ENCODE results near the gene B3GALNT2. TPM values are rescaled to one million over a fixed set of nuclear protein-coding genes. Genes with fewer than 3 reads are reported as not detected.
A peak's percentile ranks its signal among the peaks of the same experiment; 100 is the strongest.

The B3GALNT2 gene
- total RNA-seq, 1 donor = 34.7 TPM

DNA sequence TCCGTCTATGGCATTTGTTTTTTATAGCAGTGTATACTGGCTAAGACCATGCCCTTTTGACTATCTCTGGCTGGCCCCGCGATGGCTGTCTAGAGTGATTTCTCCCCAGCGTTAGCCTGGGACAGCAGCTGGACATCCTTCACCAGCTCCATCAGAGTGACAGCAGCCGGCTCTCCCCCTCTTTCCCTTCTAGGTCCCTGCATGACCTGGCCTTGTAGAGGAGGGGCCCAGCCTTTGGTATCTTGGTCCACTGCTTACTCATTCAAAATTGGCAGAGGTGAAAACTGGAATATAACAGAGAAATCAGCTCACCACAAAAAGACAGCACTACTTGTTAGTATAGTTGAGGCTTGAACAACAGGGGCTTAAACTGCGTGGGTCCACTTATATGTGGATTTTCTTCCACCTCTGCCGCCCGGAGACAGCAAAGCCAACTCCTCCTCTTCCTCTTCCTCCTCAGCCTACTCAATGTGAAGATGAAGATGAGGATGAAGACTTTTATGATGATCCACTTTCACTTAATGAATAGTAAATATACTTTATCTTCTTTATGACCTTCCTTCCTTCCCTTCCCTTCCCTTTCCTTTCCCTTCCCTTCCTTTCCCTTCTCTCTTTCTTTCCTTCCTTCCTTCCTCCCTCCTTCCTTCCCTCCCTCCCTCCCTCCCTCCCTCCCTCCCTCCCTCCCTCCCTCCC is 29.4 kb upstream of the B3GALNT2 start:
- TF ChIP-seq CTCF (IDR thresholded peaks at IDR 0.05; ENCODE audit: extremely low read depth, low read depth, low read length) = no peak
- no peaks in the 10 kb centered on the region for H3K9me3 ChIP-seq (ENCODE audit: low read depth, low read length)
- no peaks in the 10 kb centered on the region for H3K36me3 ChIP-seq (ENCODE audit: insufficient read depth, low read length)
- H3K4me3 ChIP-seq (ENCODE audit: insufficient read depth, low read length) = no peak overlapping the region
- H2AFZ ChIP-seq (ENCODE audit: low read length) = peak overlapping the region; percentile 59
- no peaks in the 10 kb centered on the region for H3K27me3 ChIP-seq (ENCODE audit: insufficient read depth, low read length)
- H3K27ac ChIP-seq (ENCODE audit: low read depth, low read length) = peak overlapping the region; percentile 54
- DNase-seq (ENCODE audit: insufficient read length, low spot score, missing footprints) = peak; percentile 56
- no peaks in the 10 kb centered on the region for H3K79me2 ChIP-seq (ENCODE audit: insufficient read depth, low read length)
- H3K4me1 ChIP-seq (ENCODE audit: insufficient read depth, low read length) = peaks cover 20% of the 10 kb centered on the region
- H3K4me2 ChIP-seq (ENCODE audit: insufficient read depth, low read length) = no peak overlapping the region
- H4K20me1 ChIP-seq (ENCODE audit: insufficient read depth, low read length) = no peaks in the 10 kb centered on the region

DNA sequence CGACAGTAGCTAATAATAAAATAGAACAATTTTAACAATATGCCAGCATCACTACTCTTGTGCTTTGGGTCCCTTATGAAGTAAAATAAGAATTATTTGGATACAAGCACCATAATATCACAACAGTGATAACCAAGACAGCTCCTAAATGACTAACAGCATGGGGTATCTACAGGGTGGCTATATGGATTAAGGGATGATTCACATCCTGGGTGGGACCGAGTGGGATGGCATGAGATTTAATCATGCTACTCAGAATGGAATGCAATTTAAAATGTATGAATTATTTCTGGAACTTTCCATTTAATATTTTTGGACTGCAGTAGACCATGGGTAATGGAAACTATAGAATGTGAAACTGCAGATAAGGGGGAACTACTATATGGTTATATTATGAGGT is 28.1 kb upstream of the B3GALNT2 start:
- Histone ChIP-seq H2AFZ (ENCODE audit: low read length) (no peak overlapping the region), H3K4me3 (ENCODE audit: insufficient read depth, low read length) (no peak overlapping the region), H3K27me3 (ENCODE audit: insufficient read depth, low read length) (no peaks in the 10 kb centered on the region), H3K79me2 (ENCODE audit: insufficient read depth, low read length) (no peaks in the 10 kb centered on the region), H3K27ac (ENCODE audit: low read depth, low read length) (peak overlapping the region; percentile 54), H4K20me1 (ENCODE audit: insufficient read depth, low read length) (no peaks in the 10 kb centered on the region), H3K4me1 (ENCODE audit: insufficient read depth, low read length) (peaks cover 20% of the 10 kb centered on the region), H3K4me2 (ENCODE audit: insufficient read depth, low read length) (peak overlapping the region; percentile 1), H3K36me3 (ENCODE audit: insufficient read depth, low read length) (no peaks in the 10 kb centered on the region), H3K9me3 (ENCODE audit: low read depth, low read length) (no peaks in the 10 kb centered on the region)
- no peak for TF ChIP-seq CTCF (IDR thresholded peaks at IDR 0.05; ENCODE audit: extremely low read depth, low read depth, low read length)
- DNase-seq (ENCODE audit: insufficient read length, low spot score, missing footprints) = peak; percentile 83

- H3K4me2 ChIP-seq (ENCODE audit: insufficient read depth, low read length) = no peak overlapping the region
- no peaks in the 10 kb centered on the region for H4K20me1 ChIP-seq (ENCODE audit: insufficient read depth, low read length)
- H3K79me2 ChIP-seq (ENCODE audit: insufficient read depth, low read length) = no peaks in the 10 kb centered on the region
- peak overlapping the region; percentile 21 for H2AFZ ChIP-seq (ENCODE audit: low read length)
- H3K4me1 ChIP-seq (ENCODE audit: insufficient read depth, low read length) = peaks cover 5% of the 10 kb centered on the region
- no peak for TF ChIP-seq CTCF (IDR thresholded peaks at IDR 0.05; ENCODE audit: extremely low read depth, low read depth, low read length)
- H3K27ac ChIP-seq (ENCODE audit: low read depth, low read length) = no peak overlapping the region
- H3K27me3 ChIP-seq (ENCODE audit: insufficient read depth, low read length) = no peaks in the 10 kb centered on the region
- H3K4me3 ChIP-seq (ENCODE audit: insufficient read depth, low read length) = no peak overlapping the region
- no peak for DNase-seq (ENCODE audit: insufficient read length, low spot score, missing footprints)
- H3K9me3 ChIP-seq (ENCODE audit: low read depth, low read length) = no peaks in the 10 kb centered on the region
- H3K36me3 ChIP-seq (ENCODE audit: insufficient read depth, low read length) = no peaks in the 10 kb centered on the region
Measured at GRCh38 chr1:235527196-235527814, 23.1 kb upstream of the B3GALNT2 start.

GRCh38 chr1:235525314-235525713 is 21.1 kb upstream of the B3GALNT2 start:
- Histone ChIP-seq H3K27me3 (ENCODE audit: insufficient read depth, low read length) (no peaks in the 10 kb centered on the region), H3K9me3 (ENCODE audit: low read depth, low read length) (no peaks in the 10 kb centered on the region), H3K27ac (ENCODE audit: low read depth, low read length) (no peak overlapping the region), H3K4me1 (ENCODE audit: insufficient read depth, low read length) (no peaks in the 10 kb centered on the region), H3K79me2 (ENCODE audit: insufficient read depth, low read length) (no peaks in the 10 kb centered on the region), H2AFZ (ENCODE audit: low read length) (peak overlapping the region; percentile 72), H3K4me3 (ENCODE audit: insufficient read depth, low read length) (no peak overlapping the region), H4K20me1 (ENCODE audit: insufficient read depth, low read length) (no peaks in the 10 kb centered on the region), H3K4me2 (ENCODE audit: insufficient read depth, low read length) (no peak overlapping the region), H3K36me3 (ENCODE audit: insufficient read depth, low read length) (no peaks in the 10 kb centered on the region)
- DNase-seq (ENCODE audit: insufficient read length, low spot score, missing footprints) = no peak
- TF ChIP-seq CTCF (IDR thresholded peaks at IDR 0.05; ENCODE audit: extremely low read depth, low read depth, low read length) = no peak
